Panc1 (cell line): ENCODE data around the gene KRTCAP2. TPM values are rescaled to one million over a fixed set of nuclear protein-coding genes. Genes with fewer than 3 reads are reported as not detected.

Source experiments
- ATAC-seq: fragments of 200-7000 bp; cut with Tn5 transposase; 2 replicates; pipeline ENCODE4 v1.9.1; 2020; ENCODE audit warnings: mild to moderate bottlenecking, moderate library complexity
- BruUV-seq: library from RNA; stranded (reverse); fragments of 400-500 nt; replicated peaks from 2 replicates; lab custom pipeline; 2021; lab: Mats Ljungman, UMichigan
- CTCF ChIA-PET: fragments of 300-600 bp; sonication (Branson Sonifier 250); formaldehyde crosslinking; loops from one replicate; lab custom pipeline; 2022; ENCODE audit warnings: antibody characterized with exemption; lab: Charles Lee
- POLR2A ChIA-PET: fragments of 300-600 bp; sonication (Branson Sonifier 250); formaldehyde crosslinking; loops from one replicate; lab custom pipeline; 2022; ENCODE audit warnings: antibody characterized with exemption; lab: Charles Lee
- DNase-seq: peaks from one replicate; pipeline ENCODE4 v3.0.0-alpha.2; 2010; ENCODE audit warnings: low read depth, low spot score
- H3K27ac ChIP-seq: 2 replicates; pipeline ENCODE4 v1.5.1; 2011; ENCODE audit warnings: mild to moderate bottlenecking, low read length, inconsistent platforms
- H3K27me3 ChIP-seq: fragments of 200-500 bp; sonication (Bioruptor generic); 2 replicates; pipeline ENCODE4 v1.6.0; 2014; ENCODE audit warnings: low read length, inconsistent platforms; ENCODE audit not compliant: control insufficient read depth, insufficient read depth
- H3K36me3 ChIP-seq: fragments of 200-500 bp; sonication (Bioruptor generic); 2 replicates; pipeline ENCODE4 v1.5.1; 2014; ENCODE audit warnings: inconsistent platforms, mild to moderate bottlenecking, low read length, moderate library complexity; ENCODE audit not compliant: control insufficient read depth, insufficient read depth
- H3K4me1 ChIP-seq: 2 replicates; pipeline ENCODE4 v1.5.1; 2011; ENCODE audit warnings: inconsistent platforms, mild to moderate bottlenecking, low read length, moderate library complexity; ENCODE audit not compliant: control insufficient read depth, insufficient read depth
- H3K4me3 ChIP-seq, 2 experiments: 2 replicates each; pipeline ENCODE4 v1.5.1; 2011 to 2012; ENCODE audit warnings: low read depth in 2 of 2, low read length in 2 of 2, mild to moderate bottlenecking in 2 of 2, inconsistent platforms in 1 of 2, moderate library complexity in 1 of 2
- H3K9me3 ChIP-seq: fragments of 200-500 bp; sonication (Bioruptor generic); 2 replicates; pipeline ENCODE4 v1.5.1; 2014; ENCODE audit warnings: low read depth, mild to moderate bottlenecking, inconsistent platforms, low read length, moderate library complexity; ENCODE audit not compliant: control insufficient read depth, insufficient read depth
- CTCF ChIP-seq: fragments of 450-650 bp; IDR thresholded peaks from 2 replicates; pipeline ENCODE4 v1.5.1; 2017; ENCODE audit warnings: mild to moderate bottlenecking
- POLR2AphosphoS5 ChIP-seq: IDR thresholded peaks from 2 replicates; pipeline ENCODE4 v1.6.1; 2012; ENCODE audit warnings: mild to moderate bottlenecking, low read depth, low read length, moderate library complexity
- REST ChIP-seq, 2 experiments: IDR thresholded peaks; 2 replicates each; pipeline ENCODE4 v1.6.1; 2011 to 2012; ENCODE audit warnings: low read depth in 2 of 2, control low read depth in 1 of 2, low read length in 1 of 2, mild to moderate bottlenecking in 1 of 2, moderate library complexity in 1 of 2; ENCODE audit not compliant: insufficient read depth in 1 of 2
- SIN3A ChIP-seq: IDR thresholded peaks from 2 replicates; pipeline ENCODE4 v1.6.1; 2012; ENCODE audit warnings: low read depth, mild to moderate bottlenecking, low read length, moderate library complexity, borderline replicate concordance; ENCODE audit not compliant: insufficient read depth
- TCF7L2 ChIP-seq: IDR thresholded peaks from 2 replicates; pipeline ENCODE4 v1.6.1; 2011; ENCODE audit warnings: mild to moderate bottlenecking, low read depth, low read length, inconsistent platforms
- in situ Hi-C: cut with HindIII; loops from 2 replicates; pipeline ENCODE4 v1.10.0; 2016; ENCODE audit warnings: low sequenced_read_pairs, low pct_unique_long_range_greater_than_20kb
- intact Hi-C: fragments of 100-400 bp; cut with micrococcal nuclease; formaldehyde crosslinking; loops from one replicate; pipeline ENCODE4 v1.10.0; 2022; ENCODE audit not compliant: unreplicated experiment
- total RNA-seq: library from RNA; stranded (reverse); gene quantifications from one replicate; pipeline ENCODE4 v1.2.1, GENCODE V29; 2021; ENCODE audit not compliant: unreplicated experiment

The KRTCAP2 gene
- total RNA-seq, 1 experiment from 2014 or later = 155 TPM

- no TSS peak for BruUV-seq
- DNase-seq (no peak), ATAC-seq (no peak)
- intact Hi-C loops = no loop called here
- Histone ChIP-seq H3K4me1 (peaks cover 16% of the 10 kb centered on the region), H3K9me3 (no peaks in the 10 kb centered on the region), H3K4me3 (no peak overlapping the region), H3K36me3 (no peaks in the 10 kb centered on the region; the same call in 1 of the 2 replicates), H3K27me3 (no peaks in the 10 kb centered on the region), H3K27ac (no peak overlapping the region)
- ChIA-PET CTCF (interaction anchor here (0.5 to 1.1 kb wide), 5 partner anchors 9 to 92 kb away, joined by 3 to 5 read pairs (median 5); no protein-coding TSS in a partner anchor), POLR2A (interaction anchor here (0.6 kb wide), 1 partner anchor 54 kb away, joined by 6 read pairs; no protein-coding TSS in a partner anchor)
- TF ChIP-seq SIN3A = no peak
- TF ChIP-seq POLR2AphosphoS5 = no peak
- no peak for TF ChIP-seq CTCF
- no peak for TF ChIP-seq REST (IDR thresholded peaks at IDR 0.05; ENCODE audit: insufficient read depth in 1 of 2, low read depth in 2 of 2, low read length in 1 of 2)
- no peak for TF ChIP-seq TCF7L2
- in situ Hi-C loops = no loop called here
Observed at GRCh38 chr1:155177192-155177917, 4.3 kb upstream of the KRTCAP2 start.

- TF ChIP-seq REST (IDR thresholded peaks at IDR 0.05; ENCODE audit: insufficient read depth in 1 of 2, low read depth in 2 of 2, low read length in 1 of 2) (no peak), POLR2AphosphoS5 (no peak), TCF7L2 (peak; percentile 49; the same call in 1 of the 2 replicates), SIN3A (no peak), CTCF (peak; percentile 93)
- DNase-seq (peak; percentile 78), ATAC-seq (peak; percentile 68)
- in situ Hi-C loops = no loop called here
- H3K27me3 ChIP-seq = no peaks in the 10 kb centered on the region
- intact Hi-C loops = no loop called here
- H3K36me3 ChIP-seq = no peaks in the 10 kb centered on the region; the same call in 1 of the 2 replicates
- no peak overlapping the region for H3K4me3 ChIP-seq
- BruUV-seq = no TSS peak
- no peaks in the 10 kb centered on the region for H3K9me3 ChIP-seq
- peaks cover 23% of the 10 kb centered on the region for H3K4me1 ChIP-seq
- ChIA-PET CTCF (interaction anchor here (1.1 to 1.9 kb wide), 2 partner anchors 17 kb away, joined by 4 to 14 read pairs; no protein-coding TSS in a partner anchor), POLR2A (interaction anchor here (0.6 kb wide), 1 partner anchor 54 kb away, joined by 6 read pairs; no protein-coding TSS in a partner anchor)
- H3K27ac ChIP-seq = no peak overlapping the region
Observed at GRCh38 chr1:155176544-155177071, 3.5 kb upstream of the KRTCAP2 start.
